Ishikawa (cell line): ENCODE data around the gene ABCC1.
A peak's percentile ranks its signal among the peaks of the same experiment; 100 is the strongest.

Experiments used
- CEBPB ChIP-seq: IDR thresholded peaks from 2 replicates; pipeline ENCODE4 v1.6.1; 2012
- CREB1 ChIP-seq: IDR thresholded peaks from 2 replicates; pipeline ENCODE4 v1.6.1; 2012; ENCODE audit warnings: low read depth
- EGR1 ChIP-seq: IDR thresholded peaks from 2 replicates; pipeline ENCODE4 v1.6.1; 2012
- EP300 ChIP-seq: IDR thresholded peaks from 2 replicates; pipeline ENCODE4 v1.6.1; 2012; ENCODE audit warnings: borderline replicate concordance
- FOXM1 ChIP-seq: IDR thresholded peaks from 2 replicates; pipeline ENCODE4 v1.6.1; 2012; ENCODE audit warnings: low read depth, borderline replicate concordance
- MAX ChIP-seq: IDR thresholded peaks from 2 replicates; pipeline ENCODE4 v1.6.1; 2012
- NFIC ChIP-seq: IDR thresholded peaks from 2 replicates; pipeline ENCODE4 v1.6.1; 2012
- RAD21 ChIP-seq: IDR thresholded peaks from 2 replicates; pipeline ENCODE4 v1.6.1; 2012; ENCODE audit warnings: low read depth
- REST ChIP-seq: IDR thresholded peaks from 2 replicates; pipeline ENCODE4 v1.6.1; 2012; ENCODE audit warnings: low read depth, mild to moderate bottlenecking
- TAF1 ChIP-seq: IDR thresholded peaks from 2 replicates; pipeline ENCODE4 v1.6.1; 2012; ENCODE audit warnings: low read depth, mild to moderate bottlenecking
- TCF12 ChIP-seq: IDR thresholded peaks from 2 replicates; pipeline ENCODE4 v1.6.1; 2012; ENCODE audit warnings: low read depth
- TEAD4 ChIP-seq: IDR thresholded peaks from 2 replicates; pipeline ENCODE4 v1.6.1; 2012
- USF1 ChIP-seq: IDR thresholded peaks from 2 replicates; pipeline ENCODE4 v1.6.1; 2012
- YY1 ChIP-seq: IDR thresholded peaks from 2 replicates; pipeline ENCODE4 v1.6.1; 2012; ENCODE audit warnings: low read depth
- ZBTB7A ChIP-seq: IDR thresholded peaks from 2 replicates; pipeline ENCODE4 v1.6.1; 2012; ENCODE audit warnings: low read depth

Gene ABCC1

GRCh38 chr16:16003719-16004313 lies 54.4 kb downstream of the ABCC1 start:
- TF ChIP-seq USF1 (no peak), YY1 (no peak), EP300 (no peak), FOXM1 (no peak), TEAD4 (no peak; the same call in 1 of the 2 replicates), NFIC (no peak), TAF1 (no peak), EGR1 (no peak), RAD21 (no peak), ZBTB7A (no peak), MAX (no peak), REST (no peak), CREB1 (no peak), TCF12 (no peak), CEBPB (no peak)

- TF ChIP-seq CEBPB, result no peak
- 0 out of 2 replicates have a peak, but pooled peaks have one; percentile 39 for TF ChIP-seq TEAD4
- peak; percentile 32 for TF ChIP-seq NFIC
Observed at GRCh38 chr16:16004314-16004749, 54.9 kb downstream of the ABCC1 start.

- TF ChIP-seq FOXM1 (no peak), TEAD4 (peak; percentile 49)
Observed at GRCh38 chr16:16005721-16006120, 56.3 kb downstream of the ABCC1 start.

GRCh38 chr16:16006650-16007049 lies 57.2 kb downstream of the ABCC1 start:
- no peak for TF ChIP-seq EGR1
- no peak for TF ChIP-seq MAX
- TF ChIP-seq TCF12, result no peak
- TF ChIP-seq EP300, result no peak
- no peak for TF ChIP-seq CEBPB
- TF ChIP-seq YY1, result no peak
- TF ChIP-seq RAD21, result no peak

- TF ChIP-seq TEAD4 (no peak), EP300 (no peak), ZBTB7A (no peak), REST (no peak), NFIC (no peak), TAF1 (no peak), CEBPB (no peak), MAX (no peak), YY1 (no peak), CREB1 (no peak), USF1 (no peak), RAD21 (no peak), FOXM1 (no peak), EGR1 (no peak), TCF12 (no peak)
Observed at GRCh38 chr16:16007743-16008111, 58.3 kb downstream of the ABCC1 start.

GRCh38 chr16:16008666-16009065 lies 59.2 kb downstream of the ABCC1 start:
- TF ChIP-seq ZBTB7A (no peak), TEAD4 (no peak), REST (no peak), NFIC (no peak), RAD21 (no peak), YY1 (no peak)
